A549 (cell line): ENCODE results near the gene ST6GAL1. TPM values are rescaled to one million over a fixed set of nuclear protein-coding genes. Genes with fewer than 3 reads are reported as not detected.

ENCODE experiments used
- ATAC-seq, 2 experiments: fragments of 200-7000 bp in 1 of 2; fragments of >200 bp in 1 of 2; cut with Nextera tagmentation in 1 of 2; cut with Tn5 transposase in 1 of 2; 3 replicates each; pipeline versions ENCODE4 v1.8.0 to v1.9.1; 2018 to 2020; ENCODE audit warnings: mild to moderate bottlenecking in 1 of 2, moderate library complexity in 1 of 2
- CTCF ChIA-PET: fragments of 300-600 bp; sonication (Branson Sonifier 250); formaldehyde crosslinking; extraction: SDS; loops from one replicate; lab custom pipeline; 2021; ENCODE audit warnings: antibody characterized with exemption, inconsistent platforms; lab: Yijun Ruan, JAX
- POLR2A ChIA-PET: fragments of 350-600 bp; formaldehyde crosslinking; extraction: SDS; loops from one replicate; lab custom pipeline; 2021; ENCODE audit warnings: antibody characterized with exemption, inconsistent platforms; lab: Yijun Ruan, JAX
- DNase-seq, 2 experiments: peaks; one replicate each; pipeline versions ENCODE4 v3.0.0 to v3.0.0-alpha.2; 2011 to 2016; ENCODE audit warnings: low read depth in 1 of 2, low spot score in 1 of 2
- FAIRE-seq: peaks from 2 replicates; lab custom pipeline; 2011; peaks lifted over from hg19 to GRCh38; lab: Jason Lieb, UNC
- H3K27ac ChIP-seq, 2 experiments: fragments of >200 bp; sonication (Bioruptor Twin); formaldehyde crosslinking; 3 replicates each; pipeline ENCODE4 v1.5.1; 2016 to 2017
- H3K4me1 ChIP-seq: fragments of >200 bp; sonication (Bioruptor Twin); formaldehyde crosslinking; 3 replicates; pipeline ENCODE4 v1.6.1; 2016
- H3K4me2 ChIP-seq: fragments of >200 bp; sonication (Bioruptor Twin); formaldehyde crosslinking; 3 replicates; pipeline ENCODE4 v1.6.1; 2016
- H3K4me3 ChIP-seq: fragments of >200 bp; sonication (Bioruptor Twin); formaldehyde crosslinking; 3 replicates; pipeline ENCODE4 v1.5.1; 2016
- H3K9me3 ChIP-seq: fragments of >200 bp; sonication (Bioruptor Twin); formaldehyde crosslinking; 3 replicates; pipeline ENCODE4 v1.6.1; 2016
- BHLHE40 ChIP-seq: IDR thresholded peaks from 2 replicates; pipeline ENCODE4 v1.6.1; 2012; ENCODE audit warnings: low read depth, low read length, inconsistent platforms
- CBX8 ChIP-seq: fragments of 200-600 bp; sonication (generic); IDR thresholded peaks from 2 replicates; pipeline ENCODE4 v1.6.1; 2016
- FOSL2 ChIP-seq, 2 experiments: fragments of 450-650 bp in 1 of 2; fragments of >200 bp in 1 of 2; sonication (Bioruptor Twin) in 1 of 2; formaldehyde crosslinking; IDR thresholded peaks; 2 replicates each; pipeline versions ENCODE4 v1.5.0 to v1.6.1; 2016 to 2020; ENCODE audit warnings: mild to moderate bottlenecking in 1 of 2, moderate library complexity in 1 of 2
- FOXS1 ChIP-seq: fragments of 250-450 bp; sonication (Bioruptor Pico); IDR thresholded peaks from 2 replicates; pipeline ENCODE4 v1.5.0; 2020; ENCODE audit warnings: mild to moderate bottlenecking, moderate library complexity
- HDAC2 ChIP-seq: fragments of 200-600 bp; sonication (generic); IDR thresholded peaks from 2 replicates; pipeline ENCODE4 v1.6.1; 2016
- HOXA7 ChIP-seq: fragments of 250-450 bp; sonication (Bioruptor Pico); IDR thresholded peaks from 2 replicates; pipeline ENCODE4 v1.5.0; 2020; ENCODE audit warnings: mild to moderate bottlenecking, moderate library complexity
- HOXB13 ChIP-seq: fragments of 250-450 bp; sonication (Bioruptor Pico); IDR thresholded peaks from 2 replicates; pipeline ENCODE4 v1.5.0; 2020; ENCODE audit warnings: low read depth, mild to moderate bottlenecking, moderate library complexity
- HOXB5 ChIP-seq: fragments of 250-450 bp; sonication (Bioruptor Pico); IDR thresholded peaks from 2 replicates; pipeline ENCODE4 v1.5.0; 2020; ENCODE audit warnings: mild to moderate bottlenecking, moderate library complexity
- JUN ChIP-seq, 2 experiments: fragments of >200 bp; sonication (Bioruptor Twin); formaldehyde crosslinking; IDR thresholded peaks; 2 replicates in 1 of 2; 3 replicates in 1 of 2; pipeline ENCODE4 v1.6.1; 2016 to 2017
- KDM1A ChIP-seq: fragments of 200-600 bp; sonication (generic); IDR thresholded peaks from 2 replicates; pipeline ENCODE4 v1.6.1; 2016; ENCODE audit warnings: low read depth, mild to moderate bottlenecking
- MAFK ChIP-seq: fragments of 450-650 bp; IDR thresholded peaks from 2 replicates; pipeline ENCODE4 v1.6.1; 2014; ENCODE audit not compliant: partially characterized antibody
- MAX ChIP-seq: IDR thresholded peaks from 2 replicates; pipeline ENCODE4 v1.6.1; 2012
- MYC ChIP-seq: IDR thresholded peaks from 2 replicates; pipeline ENCODE4 v1.6.1; 2012; ENCODE audit warnings: mild to moderate bottlenecking, inconsistent platforms, low read length, improper control_type of control experiment, borderline replicate concordance
- NPAS2 ChIP-seq: fragments of 250-450 bp; sonication (Bioruptor Pico); IDR thresholded peaks from 2 replicates; pipeline ENCODE4 v1.8.0; 2022; ENCODE audit warnings: mild to moderate bottlenecking, moderate library complexity, borderline replicate concordance
- NR3C1 ChIP-seq: fragments of >200 bp; sonication (Bioruptor Twin); formaldehyde crosslinking; IDR thresholded peaks from 3 replicates; pipeline ENCODE4 v1.6.1; 2017
- POLR2A ChIP-seq: IDR thresholded peaks from 2 replicates; pipeline ENCODE4 v1.6.1; 2012; ENCODE audit warnings: mild to moderate bottlenecking, low read length
- POLR2AphosphoS2 ChIP-seq: conservative IDR thresholded peaks from 2 replicates; pipeline ENCODE4 v1.6.1; 2012; ENCODE audit warnings: low read length, improper control_type of control experiment, inconsistent platforms
- RCOR1 ChIP-seq: fragments of 150-350 bp; IDR thresholded peaks from 2 replicates; pipeline ENCODE4 v1.6.1; 2014; ENCODE audit warnings: antibody characterized with exemption, low read length, low read depth
- REST ChIP-seq: fragments of 200-600 bp; sonication (generic); IDR thresholded peaks from 2 replicates; pipeline ENCODE4 v1.6.1; 2016; ENCODE audit warnings: antibody characterized with exemption, mild to moderate bottlenecking, moderate library complexity
- ZFP36 ChIP-seq: fragments of 450-650 bp; IDR thresholded peaks from 2 replicates; pipeline ENCODE4 v1.6.1; 2014; ENCODE audit warnings: borderline replicate concordance; ENCODE audit not compliant: partially characterized antibody
- ZSCAN20 ChIP-seq: fragments of 250-450 bp; sonication (Bioruptor Pico); IDR thresholded peaks from 2 replicates; pipeline ENCODE4 v1.8.0; 2022; ENCODE audit warnings: mild to moderate bottlenecking, moderate library complexity
- WGBS: methylation state at CpG from one replicate; pipeline ENCODE4 v1.1.6; 2017; ENCODE audit errors: missing lambda C conversion rate; 5-methylcytosine and 5-hydroxymethylcytosine counted together
- polyA plus RNA-seq, 4 experiments: library from polyadenylated mRNA; depleted of rRNA in 3 of 4; stranded (reverse); fragments of >200 nt; fragmentation: RNase III in 1 of 4; extraction: RNeasy Plus Mini Kit Qiagen cat#74134 plus additional on column Dnase treatment in 1 of 4; gene quantifications; 2 replicates in 3 of 4; 3 replicates in 1 of 4; pipeline ENCODE4 v1.2.3, GENCODE V29; 2011 to 2017
- TF ChIP-seq, protein P1 (sequence below): fragments of >200 bp; sonication (Bioruptor Twin); formaldehyde crosslinking; IDR thresholded peaks from 2 replicates; pipeline ENCODE4 v1.6.1; 2016
- TF ChIP-seq, protein P2 (sequence below): IDR thresholded peaks from 2 replicates; pipeline ENCODE4 v1.6.1; 2012

Gene ST6GAL1
- polyA plus RNA-seq, 2 of the 4 experiments (the other 2 are of a cell fraction), result 3.9 to 6.5 TPM

DNA sequence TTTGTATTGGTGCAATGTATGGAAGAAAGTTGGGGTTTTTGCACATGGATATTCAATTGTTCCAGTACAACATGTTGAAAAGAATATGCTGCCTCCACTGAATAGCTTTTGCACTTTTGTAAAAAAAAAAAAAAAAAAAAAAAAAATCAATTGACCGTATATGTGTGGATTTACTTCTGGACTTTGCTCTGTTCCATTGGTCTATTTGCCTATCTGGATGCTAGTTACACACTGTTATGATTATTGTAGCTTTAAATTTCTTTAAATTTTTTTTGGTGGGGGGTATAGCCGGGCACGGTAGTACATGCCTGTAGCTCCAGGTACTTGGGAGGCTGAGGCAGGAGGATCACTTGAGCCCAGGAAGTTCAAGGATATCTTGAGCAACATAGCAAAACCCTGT is 156.5 kb downstream of the ST6GAL1 start:
- FAIRE-seq (no peak), ATAC-seq (no peak)

GRCh38 chr3:187088701-187089100 is 158.4 kb downstream of the ST6GAL1 start:
- Histone ChIP-seq H3K9me3 (no peaks in the 10 kb centered on the region; the same call in 2 of the 3 replicates), H3K4me2 (no peak overlapping the region), H3K27ac (no peak overlapping the region), H3K4me1 (no peaks in the 10 kb centered on the region), H3K4me3 (no peak overlapping the region)
- POLR2A ChIA-PET, result no interaction called here
- WGBS, result 54% methylated on average over 1 of the region's 1 CpG
- CTCF ChIA-PET, result no interaction called here
- FAIRE-seq (no peak), ATAC-seq (no peak), DNase-seq (no peak)
- no peak for TF ChIP-seq MAX
- TF ChIP-seq FOXS1 (CRISPR knock-in tag), result no peak
- TF ChIP-seq NPAS2 (CRISPR knock-in tag), result no peak
- TF ChIP-seq JUN (IDR thresholded peaks at IDR 0.05), result no peak
- TF ChIP-seq CBX8, result no peak
- TF ChIP-seq, protein P1, sequence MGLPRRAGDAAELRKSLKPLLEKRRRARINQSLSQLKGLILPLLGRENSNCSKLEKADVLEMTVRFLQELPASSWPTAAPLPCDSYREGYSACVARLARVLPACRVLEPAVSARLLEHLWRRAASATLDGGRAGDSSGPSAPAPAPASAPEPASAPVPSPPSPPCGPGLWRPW, result no peak
- no peak for TF ChIP-seq ZFP36
- TF ChIP-seq REST, result no peak

More for the DNA sequence above, 156.5 kb downstream of the ST6GAL1 start:
- ChIA-PET CTCF (no interaction called here), POLR2A (no interaction called here)
- H3K4me2 ChIP-seq, result no peak overlapping the region
- no peak overlapping the region for H3K27ac ChIP-seq
- WGBS, result 90% methylated on average over 3 of the region's 3 CpGs
- H3K9me3 ChIP-seq, result no peaks in the 10 kb centered on the region; the same call in 2 of the 3 replicates
- TF ChIP-seq MAX (no peak), MAFK (no peak), HOXB13 (CRISPR knock-in tag) (no peak), POLR2AphosphoS2 (no peak), BHLHE40 (no peak), KDM1A (no peak), HOXA7 (CRISPR knock-in tag) (no peak), HDAC2 (no peak), MYC (no peak), ZSCAN20 (no peak), JUN (IDR thresholded peaks at IDR 0.05) (no peak), HOXB5 (no peak), NR3C1 (no peak), RCOR1 (no peak), POLR2A (no peak), FOSL2 (IDR thresholded peaks at IDR 0.05) (no peak), FOSL2 (CRISPR knock-in tag; IDR thresholded peaks at IDR 0.05) (no peak), NPAS2 (CRISPR knock-in tag) (no peak)
- TF ChIP-seq, protein P2, sequence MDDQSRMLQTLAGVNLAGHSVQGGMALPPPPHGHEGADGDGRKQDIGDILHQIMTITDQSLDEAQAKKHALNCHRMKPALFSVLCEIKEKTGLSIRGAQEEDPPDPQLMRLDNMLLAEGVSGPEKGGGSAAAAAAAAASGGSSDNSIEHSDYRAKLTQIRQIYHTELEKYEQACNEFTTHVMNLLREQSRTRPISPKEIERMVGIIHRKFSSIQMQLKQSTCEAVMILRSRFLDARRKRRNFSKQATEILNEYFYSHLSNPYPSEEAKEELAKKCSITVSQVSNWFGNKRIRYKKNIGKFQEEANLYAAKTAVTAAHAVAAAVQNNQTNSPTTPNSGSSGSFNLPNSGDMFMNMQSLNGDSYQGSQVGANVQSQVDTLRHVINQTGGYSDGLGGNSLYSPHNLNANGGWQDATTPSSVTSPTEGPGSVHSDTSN, result no peak
- no peak overlapping the region for H3K4me3 ChIP-seq
- no peak for DNase-seq
- no peaks in the 10 kb centered on the region for H3K4me1 ChIP-seq
